Measurements from ENCODE around the gene UQCC2.

- TF ChIP-seq PATZ1 (CRISPR knock-in tag; IDR thresholded peaks at IDR 0.05; ENCODE audit: borderline replicate concordance): no peak
- no peak for TF ChIP-seq ARNTL (CRISPR knock-in tag; IDR thresholded peaks at IDR 0.05; ENCODE audit: borderline replicate concordance, low read depth)
- no peak for TF ChIP-seq ZC3H10 (CRISPR knock-in tag; IDR thresholded peaks at IDR 0.05)
- no peak for TF ChIP-seq ZFP3 (CRISPR knock-in tag; IDR thresholded peaks at IDR 0.05)
- no peak for TF ChIP-seq PPARA (CRISPR knock-in tag; IDR thresholded peaks at IDR 0.05; ENCODE audit: borderline replicate concordance)
- TF ChIP-seq POU6F1 (CRISPR knock-in tag; IDR thresholded peaks at IDR 0.05; ENCODE audit: borderline replicate concordance, low read depth): no peak
- TF ChIP-seq TSHZ2 (CRISPR knock-in tag; IDR thresholded peaks at IDR 0.05): no peak
- TF ChIP-seq TCF4 (CRISPR knock-in tag; IDR thresholded peaks at IDR 0.05; ENCODE audit: borderline replicate concordance): no peak
- no peak for TF ChIP-seq OSR1 (CRISPR knock-in tag; IDR thresholded peaks at IDR 0.05)
- no peak for TF ChIP-seq CREB5 (CRISPR knock-in tag; IDR thresholded peaks at IDR 0.05; ENCODE audit: low read depth)
- no peak for TF ChIP-seq ZFP30 (CRISPR knock-in tag; IDR thresholded peaks at IDR 0.05)
- no peak for TF ChIP-seq ZNF70 (CRISPR knock-in tag; IDR thresholded peaks at IDR 0.05)
- TF ChIP-seq SNAI2 (CRISPR knock-in tag; IDR thresholded peaks at IDR 0.05): no peak
These were observed 33.5 kb upstream of the UQCC2 start for GRCh38 chr6:33744895-33745546.
